Prostate gland (tissue), 2 donors: ENCODE results near the gene ERRFI1. TPM values are rescaled to one million over a fixed set of nuclear protein-coding genes. Genes with fewer than 3 reads are reported as not detected.
A peak's percentile ranks its signal among the peaks of the same experiment; 100 is the strongest.

Experiments
- DNase-seq: peaks from one replicate; pipeline ENCODE4 v3.0.0-alpha.2; 2019; ENCODE audit warnings: low spot score
- H3K27ac ChIP-seq, 2 donors: fragments of 200-600 bp; sonication (generic); 2 replicates each; pipeline ENCODE4 v1.5.1; 2017 to 2019
- H3K27me3 ChIP-seq: fragments of 200-600 bp; sonication (generic); replicated peaks from 2 replicates; pipeline ENCODE4 v1.5.1; 2019; ENCODE audit not compliant: insufficient read depth
- H3K36me3 ChIP-seq, 2 donors: fragments of 200-600 bp; sonication (generic); 1 replicate in 1 of 2; 2 replicates in 1 of 2; pipeline versions ENCODE4 v1.5.1 to v1.8.1; 2017 to 2019
- H3K4me1 ChIP-seq: fragments of 200-600 bp; sonication (generic); replicated peaks from 2 replicates; pipeline ENCODE4 v1.5.1; 2019
- H3K4me3 ChIP-seq, 2 donors: fragments of 200-600 bp; sonication (generic); 2 replicates each; pipeline ENCODE4 v1.5.1; 2017 to 2019
- H3K9me3 ChIP-seq: fragments of 200-600 bp; sonication (generic); 2 replicates; pipeline ENCODE4 v1.5.1; 2017
- POLR2A ChIP-seq: fragments of 450-650 bp; IDR thresholded peaks from one replicate; pipeline ENCODE4 v1.6.1; 2016; ENCODE audit warnings: antibody characterized with exemption, mild to moderate bottlenecking
- POLR2AphosphoS5 ChIP-seq: sonication (generic); formaldehyde crosslinking; IDR thresholded peaks from one replicate; pipeline ENCODE4 v1.6.1; 2017; ENCODE audit warnings: antibody characterized with exemption
- WGBS: methylation state at CpG from one replicate; pipeline ENCODE4 v1.1.5; 2018; 5-methylcytosine and 5-hydroxymethylcytosine counted together
- intact Hi-C: fragments of 100-400 bp; cut with DNase I; formaldehyde crosslinking; loops from one replicate; pipeline ENCODE4 v1.14.2; 2022
- total RNA-seq, 2 donors: library from RNA; depleted of rRNA; stranded (reverse); fragments of >200 nt; gene quantifications; one replicate each; pipeline ENCODE4 v1.1.0, GENCODE V29; 2016
- TF ChIP-seq, protein P1 (sequence below), 4 experiments: fragments of 200-600 bp in 2 of 4; fragments of 450-650 bp in 2 of 4; sonication (generic) in 2 of 4; IDR thresholded peaks; 1 replicate in 3 of 4; 2 replicates in 1 of 4; pipeline ENCODE4 v1.5.1; 2016 to 2019; ENCODE audit warnings: antibody characterized with exemption in 4 of 4, mild to moderate bottlenecking in 2 of 4, moderate library complexity in 2 of 4

Gene ERRFI1
- total RNA-seq, 2 donors from 2014 or later, result 58.1 to 60.4 TPM

GRCh38 chr1:8003438-8004112, 22.5 kb downstream of the ERRFI1 start:
- Histone ChIP-seq H3K36me3 (no peaks in the 10 kb centered on the region), H3K4me1 (peaks cover 10% of the 10 kb centered on the region), H3K27ac (peak overlapping the region; percentile 67 to 78), H3K9me3 (no peaks in the 10 kb centered on the region), H3K4me3 (no peak overlapping the region), H3K27me3 (no peaks in the 10 kb centered on the region)
- WGBS, result 63% methylated on average over 6 of the region's 6 CpGs
- intact Hi-C loops, result no loop called here
- no peak for DNase-seq
- TF ChIP-seq, protein P1, sequence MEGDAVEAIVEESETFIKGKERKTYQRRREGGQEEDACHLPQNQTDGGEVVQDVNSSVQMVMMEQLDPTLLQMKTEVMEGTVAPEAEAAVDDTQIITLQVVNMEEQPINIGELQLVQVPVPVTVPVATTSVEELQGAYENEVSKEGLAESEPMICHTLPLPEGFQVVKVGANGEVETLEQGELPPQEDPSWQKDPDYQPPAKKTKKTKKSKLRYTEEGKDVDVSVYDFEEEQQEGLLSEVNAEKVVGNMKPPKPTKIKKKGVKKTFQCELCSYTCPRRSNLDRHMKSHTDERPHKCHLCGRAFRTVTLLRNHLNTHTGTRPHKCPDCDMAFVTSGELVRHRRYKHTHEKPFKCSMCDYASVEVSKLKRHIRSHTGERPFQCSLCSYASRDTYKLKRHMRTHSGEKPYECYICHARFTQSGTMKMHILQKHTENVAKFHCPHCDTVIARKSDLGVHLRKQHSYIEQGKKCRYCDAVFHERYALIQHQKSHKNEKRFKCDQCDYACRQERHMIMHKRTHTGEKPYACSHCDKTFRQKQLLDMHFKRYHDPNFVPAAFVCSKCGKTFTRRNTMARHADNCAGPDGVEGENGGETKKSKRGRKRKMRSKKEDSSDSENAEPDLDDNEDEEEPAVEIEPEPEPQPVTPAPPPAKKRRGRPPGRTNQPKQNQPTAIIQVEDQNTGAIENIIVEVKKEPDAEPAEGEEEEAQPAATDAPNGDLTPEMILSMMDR (IDR thresholded peaks at IDR 0.05), result no peak
- TF ChIP-seq POLR2AphosphoS5, result no peak

GRCh38 chr1:8002921-8003320, 23.2 kb downstream of the ERRFI1 start:
- WGBS, result 86% methylated on average over 4 of the region's 4 CpGs
- no peaks in the 10 kb centered on the region for H3K9me3 ChIP-seq
- no peaks in the 10 kb centered on the region for H3K27me3 ChIP-seq
- H3K4me1 ChIP-seq, result peaks cover 10% of the 10 kb centered on the region
- TF ChIP-seq, protein P1 (IDR thresholded peaks at IDR 0.05), result no peak
- TF ChIP-seq POLR2A (no peak), POLR2AphosphoS5 (no peak)
- peak overlapping the region; percentile 67 to 78 for H3K27ac ChIP-seq
- intact Hi-C loops, result no loop called here
- no peak overlapping the region for H3K4me3 ChIP-seq
- DNase-seq, result no peak
- no peaks in the 10 kb centered on the region for H3K36me3 ChIP-seq

- WGBS, result 92% methylated on average over 6 of the region's 6 CpGs
- intact Hi-C loops, result no loop called here
Measured at GRCh38 chr1:8002329-8002910, 23.7 kb downstream of the ERRFI1 start.

GRCh38 chr1:7995437-7995836, 30.7 kb downstream of the ERRFI1 start:
- H3K36me3 ChIP-seq, result no peaks in the 10 kb centered on the region
- DNase-seq, result no peak
- no peaks in the 10 kb centered on the region for H3K9me3 ChIP-seq
- no peaks in the 10 kb centered on the region for H3K27me3 ChIP-seq
- no peak overlapping the region for H3K27ac ChIP-seq
- H3K4me1 ChIP-seq, result no peaks in the 10 kb centered on the region
- H3K4me3 ChIP-seq, result no peak overlapping the region
- no peak for TF ChIP-seq POLR2A
- TF ChIP-seq, protein P1 (IDR thresholded peaks at IDR 0.05), result no peak
- no peak for TF ChIP-seq POLR2AphosphoS5
- intact Hi-C loops, result no loop called here
- 95% methylated on average over 5 of the region's 5 CpGs for WGBS

More at GRCh38 chr1:8002329-8002910, 23.7 kb downstream of the ERRFI1 start:
- H3K27ac ChIP-seq, result peak overlapping the region; percentile 25 to 78
- no peaks in the 10 kb centered on the region for H3K36me3 ChIP-seq
- DNase-seq, result no peak
- TF ChIP-seq, protein P1 (IDR thresholded peaks at IDR 0.05), result no peak
- TF ChIP-seq POLR2AphosphoS5 (no peak), POLR2A (no peak)
- no peaks in the 10 kb centered on the region for H3K27me3 ChIP-seq
- no peak overlapping the region for H3K4me3 ChIP-seq
- peaks cover 10% of the 10 kb centered on the region for H3K4me1 ChIP-seq
- H3K9me3 ChIP-seq, result no peaks in the 10 kb centered on the region

DNA sequence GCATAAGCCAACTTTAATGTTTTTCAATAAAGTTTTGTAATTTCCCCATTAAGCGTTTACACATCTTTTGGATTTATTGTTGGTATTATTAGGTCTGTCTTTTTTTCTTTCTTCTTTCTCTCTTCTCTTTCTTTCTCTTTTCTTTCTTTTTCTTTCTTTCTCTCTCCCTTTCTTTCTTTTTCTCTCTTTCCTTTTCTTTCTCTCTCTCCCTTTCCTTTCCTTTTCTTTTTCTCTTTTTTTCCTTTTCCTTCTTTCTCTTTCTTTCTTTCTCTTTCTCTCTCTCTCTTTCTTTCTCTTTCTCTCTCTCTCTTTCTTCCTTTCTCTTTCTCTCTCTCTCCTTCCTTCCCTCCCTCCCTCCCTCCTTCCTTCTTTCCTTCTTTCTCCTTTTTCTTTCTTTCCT, 31.3 kb downstream of the ERRFI1 start:
- H3K27ac ChIP-seq, result no peak overlapping the region
- intact Hi-C loops, result no loop called here
- H3K4me1 ChIP-seq, result no peaks in the 10 kb centered on the region
- 100% methylated on average over 1 of the region's 1 CpG for WGBS
- TF ChIP-seq POLR2A (no peak), POLR2AphosphoS5 (no peak)
- TF ChIP-seq, protein P1 (IDR thresholded peaks at IDR 0.05), result no peak
- H3K36me3 ChIP-seq, result no peaks in the 10 kb centered on the region
- no peak for DNase-seq
- no peaks in the 10 kb centered on the region for H3K27me3 ChIP-seq
- H3K9me3 ChIP-seq, result no peaks in the 10 kb centered on the region
- H3K4me3 ChIP-seq, result no peak overlapping the region
